SH-SY5Y (cell line): Measurements from ENCODE around the gene PCSK5.

ENCODE experiments used
- GATA2 ChIP-seq: IDR thresholded peaks from 2 replicates; pipeline ENCODE4 v1.6.1; 2011; ENCODE audit warnings: mild to moderate bottlenecking, low read depth, low read length
- GATA3 ChIP-seq: IDR thresholded peaks from 2 replicates; pipeline ENCODE4 v1.6.1; 2011; ENCODE audit warnings: low read depth, mild to moderate bottlenecking, low read length, moderate library complexity

DNA sequence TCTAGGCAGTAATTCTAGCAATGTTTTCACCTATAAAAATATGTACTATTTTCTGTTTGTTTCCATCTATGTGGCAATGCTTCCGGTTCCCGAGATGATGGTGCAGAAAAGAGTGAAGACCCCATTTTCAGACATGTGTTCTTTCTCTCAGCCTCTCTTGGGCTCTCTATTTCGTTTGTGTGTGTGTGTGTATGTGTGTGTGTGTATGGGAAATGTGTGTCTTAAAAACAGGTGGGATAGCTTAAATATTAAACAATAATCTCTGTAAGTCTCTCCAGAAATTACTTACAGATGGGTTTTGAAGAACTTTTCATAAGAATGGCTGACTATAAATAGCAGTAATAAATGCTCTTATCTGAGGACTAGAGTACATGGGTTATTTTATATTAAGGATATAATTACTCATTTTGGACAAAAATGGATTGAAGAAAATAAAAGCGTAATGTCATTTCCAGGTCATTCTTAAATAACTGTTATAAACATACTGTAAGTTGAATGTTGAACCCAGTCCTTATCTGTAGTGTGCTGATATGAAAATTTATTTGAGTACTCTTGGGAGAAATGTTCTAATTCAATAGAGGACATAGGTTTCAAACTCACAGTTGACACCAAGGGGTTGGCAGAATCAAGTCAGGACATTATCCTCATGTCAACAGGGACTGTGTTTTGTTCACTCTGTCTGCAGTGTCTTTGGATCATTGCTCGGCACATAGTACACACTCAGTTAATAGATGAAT lies 31.1 kb downstream of the PCSK5 start:
- TF ChIP-seq GATA2 (no peak), GATA3 (no peak)
